NCI-H69 (cell line): ENCODE data around the gene BDNF.

Source experiments
- DNase-seq: peaks from one replicate; lab custom pipeline; 2025; lab: John Stamatoyannopoulos, UW

The BDNF gene

DNA sequence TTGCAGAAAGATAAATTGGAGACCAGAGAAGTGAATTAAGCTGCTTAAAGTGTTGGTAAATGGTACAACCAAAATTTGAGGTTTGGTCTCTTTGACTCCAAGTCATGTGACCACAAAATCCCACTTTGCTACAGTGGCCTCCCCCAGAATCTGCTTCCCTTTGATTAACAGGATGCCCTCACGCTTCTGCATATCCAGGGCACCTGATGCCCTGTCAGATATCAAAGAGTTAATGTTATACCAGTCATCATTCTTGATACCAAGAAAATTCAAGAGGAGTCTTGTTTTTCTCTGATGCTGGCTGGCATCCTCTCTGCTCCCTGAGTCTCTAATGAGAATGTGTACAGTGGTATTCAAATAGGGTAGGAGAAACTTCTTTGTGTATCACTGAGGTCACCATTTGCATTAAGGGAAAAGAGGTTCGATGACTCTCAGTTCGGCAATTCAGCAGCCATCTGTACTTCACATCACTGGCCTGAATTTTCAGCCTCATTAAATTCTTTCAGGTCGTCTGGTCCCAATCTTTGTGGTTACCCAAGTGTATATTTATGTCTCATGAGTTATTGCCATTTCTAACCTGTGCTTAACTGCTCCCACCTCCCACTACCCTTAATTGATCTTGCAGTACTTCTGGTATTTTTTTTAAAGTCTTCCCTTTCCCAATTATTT is 73.9 kb downstream of the BDNF start:
- DNase-seq = peak; percentile 70

- no peak for DNase-seq
Observed at GRCh38 chr11:27625347-27625912, 74.8 kb downstream of the BDNF start.

- DNase-seq = no peak
Observed at GRCh38 chr11:27623945-27624523, 76.2 kb downstream of the BDNF start.

- no peak for DNase-seq
Observed at GRCh38 chr11:27622541-27623300, 77.5 kb downstream of the BDNF start.

GRCh38 chr11:27621405-27622161 is 78.7 kb downstream of the BDNF start:
- peak; percentile 39 for DNase-seq

DNA sequence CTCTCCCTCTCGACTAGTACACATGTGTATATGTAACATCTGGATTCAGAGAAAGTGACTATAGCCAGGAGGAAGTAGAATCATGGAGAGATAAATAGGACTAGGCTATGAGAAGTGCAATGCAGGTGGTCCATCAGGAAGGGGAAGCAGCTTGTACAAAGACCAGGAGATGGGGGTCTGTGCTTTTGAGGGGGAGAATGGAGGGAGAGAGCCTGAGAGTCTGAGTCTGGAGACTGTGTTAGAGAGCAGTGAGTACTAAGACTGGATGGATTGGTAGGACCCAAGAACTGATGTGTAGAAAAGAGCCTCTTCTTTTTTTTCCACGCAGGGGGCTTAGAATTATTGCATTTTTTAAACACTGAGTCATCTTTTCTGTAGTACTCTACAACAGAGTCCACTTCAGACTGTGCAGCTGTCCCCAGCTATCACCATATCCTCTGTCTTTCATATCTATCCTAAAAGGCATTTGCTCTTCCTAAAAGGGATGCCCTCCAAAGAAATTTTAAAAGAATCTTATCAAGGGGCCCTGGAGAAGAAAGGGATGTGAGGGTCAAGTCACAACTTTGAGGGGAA is 80.4 kb downstream of the BDNF start:
- no peak for DNase-seq

GRCh38 chr11:27619039-27619574 is 81.1 kb downstream of the BDNF start:
- DNase-seq = no peak

DNA sequence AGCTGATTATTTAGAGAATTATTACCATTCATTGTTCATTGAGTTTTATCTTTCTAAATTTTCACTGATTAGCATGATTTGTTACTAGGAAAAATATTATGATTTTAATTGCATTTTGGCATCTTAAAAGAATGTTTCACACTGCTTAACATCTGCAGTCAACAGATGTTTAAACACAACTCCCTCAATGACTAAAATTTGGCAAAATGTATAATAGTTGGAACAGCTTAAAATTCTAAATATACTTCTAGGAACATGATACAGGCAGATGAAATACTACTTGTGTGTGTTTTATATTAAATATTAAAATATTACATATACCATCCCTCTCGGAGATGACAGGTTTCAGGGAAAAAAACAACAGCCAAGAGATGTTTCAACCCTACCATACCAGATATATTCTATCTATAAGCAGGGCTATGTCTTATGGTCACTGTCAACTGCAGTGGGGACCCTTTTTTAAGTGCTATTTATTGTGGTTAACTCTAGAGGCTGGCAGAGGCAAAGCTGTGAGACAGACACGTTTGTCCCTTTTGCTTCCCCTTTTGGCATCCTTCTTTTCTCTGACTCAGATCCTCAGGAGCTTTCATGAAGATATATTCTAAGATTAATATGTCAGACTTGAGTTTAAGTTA is 81.9 kb downstream of the BDNF start:
- DNase-seq = no peak

GRCh38 chr11:27616711-27617110 is 83.5 kb downstream of the BDNF start:
- DNase-seq = peak; percentile 18

DNA sequence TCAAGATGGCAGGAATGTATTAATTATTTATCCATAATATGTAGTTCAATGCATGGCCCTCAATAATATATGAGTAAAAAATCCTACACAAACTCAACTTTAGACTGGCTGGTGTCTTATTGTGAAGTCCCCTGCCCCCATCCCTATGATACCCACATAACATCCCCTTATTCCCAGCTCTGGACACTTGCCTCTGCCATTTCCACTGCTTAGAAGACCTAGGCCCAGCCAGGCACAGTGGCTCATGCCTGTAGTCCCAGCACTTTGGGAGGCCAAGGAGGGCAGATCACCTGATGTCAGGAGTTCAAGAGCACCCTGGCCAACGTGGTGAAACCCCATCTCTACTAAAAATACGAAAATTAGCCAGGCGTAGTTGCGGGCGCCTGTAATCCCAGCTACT is 84.4 kb downstream of the BDNF start:
- DNase-seq = no peak

- no peak for DNase-seq
Observed at GRCh38 chr11:27614092-27614491, 86.2 kb downstream of the BDNF start.

- DNase-seq = no peak
Observed at GRCh38 chr11:27612932-27613880, 87.0 kb downstream of the BDNF start.

DNA sequence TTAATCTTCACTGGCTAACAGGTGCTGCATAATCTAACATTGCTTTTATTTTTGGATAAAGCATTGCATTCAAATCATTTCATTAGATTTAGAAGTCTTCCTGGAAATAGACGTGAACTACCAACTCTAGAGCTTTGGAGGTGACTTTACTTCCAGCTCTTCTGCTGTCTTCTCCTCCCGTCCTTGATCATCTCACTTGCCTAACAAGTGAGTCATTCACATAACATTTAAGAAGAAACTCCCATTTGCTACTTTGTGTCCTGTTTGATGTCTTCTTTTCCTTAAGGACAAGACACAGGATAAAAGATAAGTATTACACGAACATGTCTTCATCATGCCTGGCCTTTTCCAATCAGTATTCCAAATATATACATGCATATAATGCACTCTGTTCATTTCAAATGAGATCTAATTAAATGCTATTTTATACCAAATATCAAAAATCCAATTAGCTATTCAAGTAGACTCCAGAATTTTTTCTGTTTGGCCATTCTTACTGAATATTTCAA is 88.3 kb downstream of the BDNF start:
- DNase-seq = no peak

- no peak for DNase-seq
Observed at GRCh38 chr11:27611390-27611789, 88.9 kb downstream of the BDNF start.

- no peak for DNase-seq
Observed at GRCh38 chr11:27610946-27611345, 89.3 kb downstream of the BDNF start.

DNA sequence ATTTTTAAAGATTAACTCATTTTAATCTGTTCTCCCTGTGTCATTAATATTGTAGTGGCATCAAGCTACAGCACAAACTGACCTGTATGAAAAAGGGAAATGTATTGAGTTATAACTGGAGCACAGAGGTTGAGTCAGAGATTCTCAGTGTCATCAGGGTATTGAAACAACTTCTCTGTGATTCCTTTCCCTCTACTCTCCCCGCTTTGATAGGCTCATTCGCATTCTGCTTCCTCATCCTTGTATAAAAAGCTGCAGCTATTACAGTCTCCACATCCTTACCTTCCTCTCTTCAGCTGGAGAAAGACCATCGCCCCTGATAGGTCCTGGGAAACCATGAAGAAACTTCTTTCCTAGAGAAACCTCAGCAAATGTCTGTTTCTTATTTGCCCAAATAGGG is 90.0 kb downstream of the BDNF start:
- no peak for DNase-seq

DNA sequence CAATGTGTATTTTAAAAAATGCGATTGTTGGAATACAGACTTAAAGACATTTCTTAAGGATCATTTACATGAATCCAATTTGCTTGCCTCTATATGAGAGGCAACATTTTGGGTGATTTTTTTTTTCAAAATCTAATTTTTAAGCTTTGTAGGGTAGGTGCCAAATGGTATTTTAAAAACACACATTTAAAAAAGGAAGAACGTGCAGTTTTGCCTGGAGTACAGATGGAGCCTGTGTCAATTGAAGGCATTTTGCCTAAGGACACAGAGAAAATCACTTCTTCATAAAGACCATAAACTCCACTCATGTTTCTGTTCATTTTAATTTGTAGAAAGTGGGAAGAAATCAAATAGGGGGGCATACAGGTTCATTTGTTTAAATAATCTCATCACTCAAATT is 91.3 kb downstream of the BDNF start:
- DNase-seq = no peak

DNA sequence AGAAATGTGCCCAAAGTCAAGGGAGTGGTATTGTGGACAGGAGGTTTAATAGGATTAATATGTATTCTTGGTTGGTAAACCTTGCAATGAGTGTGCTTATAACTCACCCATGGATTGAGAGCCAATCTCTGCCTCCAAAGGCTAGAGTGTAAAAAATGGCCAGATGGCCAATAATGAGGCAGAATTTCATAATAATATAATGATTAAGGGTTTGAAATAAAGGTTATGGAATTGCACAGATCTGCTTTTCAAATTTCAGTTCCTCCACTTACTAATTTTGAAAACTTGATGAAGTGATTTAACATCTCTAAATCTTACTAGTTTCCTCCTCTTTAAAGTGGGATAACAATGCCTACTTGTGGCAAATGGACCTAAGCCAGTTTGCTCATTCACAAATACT is 94.8 kb downstream of the BDNF start:
- DNase-seq = no peak
